HepG2 (cell line): ENCODE measurements around the gene CLTCL1. TPM values are rescaled to one million over a fixed set of nuclear protein-coding genes. Genes with fewer than 3 reads are reported as not detected.

Experiments
- BHLHE40 ChIP-seq: IDR thresholded peaks from 2 replicates; pipeline ENCODE4 v1.6.1; 2011; ENCODE audit warnings: low read length, improper control_type of control experiment
- HDAC1 ChIP-seq: sonication (generic); formaldehyde crosslinking; IDR thresholded peaks from 2 replicates; pipeline ENCODE4 v1.5.1; 2020; ENCODE audit warnings: mild to moderate bottlenecking, missing genetic modification reagents
- HNRNPLL ChIP-seq: fragments of 200-400 bp; formaldehyde crosslinking; IDR thresholded peaks from 2 replicates; pipeline ENCODE4 v1.6.1; 2017; ENCODE audit warnings: mild to moderate bottlenecking, low read depth, low read length; ENCODE audit not compliant: poor library complexity, severe bottlenecking
- ONECUT2 ChIP-seq: sonication (generic); formaldehyde crosslinking; IDR thresholded peaks from 2 replicates; pipeline ENCODE4 v1.4.0; 2020; ENCODE audit warnings: missing genetic modification reagents
- TRIM24 ChIP-seq: sonication (generic); formaldehyde crosslinking; IDR thresholded peaks from 2 replicates; pipeline ENCODE4 v1.8.0; 2022; ENCODE audit warnings: mild to moderate bottlenecking, missing genetic modification reagents
- ZC3H4 ChIP-seq: sonication (generic); formaldehyde crosslinking; IDR thresholded peaks from 2 replicates; pipeline ENCODE4 v1.4.0; 2020; ENCODE audit warnings: missing genetic modification reagents, borderline replicate concordance
- ZMYM3 ChIP-seq: sonication (generic); formaldehyde crosslinking; IDR thresholded peaks from 2 replicates; pipeline ENCODE4 v1.5.1; 2020; ENCODE audit warnings: mild to moderate bottlenecking, missing genetic modification reagents
- ZNF205 ChIP-seq: IDR thresholded peaks from 2 replicates; pipeline ENCODE4 v1.6.1; 2018; ENCODE audit warnings: missing biosample characterization, missing genetic modification reagents
- ZNF232 ChIP-seq: sonication (generic); formaldehyde crosslinking; IDR thresholded peaks from 2 replicates; pipeline ENCODE4 v1.4.0; 2020; ENCODE audit warnings: missing genetic modification reagents, borderline replicate concordance
- ZNF256 ChIP-seq: sonication (generic); formaldehyde crosslinking; conservative IDR thresholded peaks from 2 replicates; pipeline ENCODE4 v1.4.0; 2020; ENCODE audit warnings: missing genetic modification reagents
- ZNF598 ChIP-seq: sonication (generic); formaldehyde crosslinking; IDR thresholded peaks from 2 replicates; pipeline ENCODE4 v1.5.1; 2020; ENCODE audit warnings: mild to moderate bottlenecking, missing genetic modification reagents, borderline replicate concordance
- ZNF609 ChIP-seq: sonication (generic); formaldehyde crosslinking; IDR thresholded peaks from 2 replicates; pipeline ENCODE4 v1.4.0; 2020; ENCODE audit warnings: mild to moderate bottlenecking, missing genetic modification reagents, borderline replicate concordance
- ZNF660 ChIP-seq: sonication (generic); formaldehyde crosslinking; IDR thresholded peaks from 2 replicates; pipeline ENCODE4 v1.5.1; 2020; ENCODE audit warnings: mild to moderate bottlenecking, low read depth, missing genetic modification reagents, borderline replicate concordance
- ZNF687 ChIP-seq: sonication (generic); formaldehyde crosslinking; IDR thresholded peaks from 2 replicates; pipeline ENCODE4 v1.5.1; 2020; ENCODE audit warnings: mild to moderate bottlenecking, missing genetic modification reagents, moderate library complexity
- ZNF747 ChIP-seq: sonication (generic); formaldehyde crosslinking; IDR thresholded peaks from 2 replicates; pipeline ENCODE4 v1.8.1; 2023; ENCODE audit warnings: missing genetic modification reagents, mild to moderate bottlenecking, borderline replicate concordance
- ZSCAN12 ChIP-seq: sonication (generic); formaldehyde crosslinking; IDR thresholded peaks from 2 replicates; pipeline ENCODE4 v1.9.0; 2021; ENCODE audit warnings: mild to moderate bottlenecking, missing genetic modification reagents
- polyA plus RNA-seq, 8 experiments: library from polyadenylated mRNA; depleted of rRNA in 3 of 8; stranded (reverse) in 7 of 8; unstranded in 1 of 8; fragments of >200 nt; fragmentation: Illumina TruSeq in 4 of 8; extraction: Trizol in 4 of 8; gene quantifications; 2 replicates each; pipeline versions ENCODE4 v1.2.1 to v1.2.3, GENCODE V29; 2011 to 2016; ENCODE audit warnings: low read depth in 4 of 8, missing spikeins in 1 of 8, mixed read lengths in 1 of 8; ENCODE audit not compliant: insufficient read depth in 1 of 8
- total RNA-seq, 5 experiments: library from RNA; depleted of rRNA; stranded (reverse); fragments of >200 nt; fragmentation: Illumina TruSeq; extraction: Trizol; gene quantifications; 2 replicates each; pipeline ENCODE4 v1.2.3, GENCODE V29; 2016; ENCODE audit warnings: low read depth in 1 of 5

Gene CLTCL1
- total and polyA plus RNA-seq, 2 of the 13 experiments (the other 11 are each of a cell fraction or from before 2014, with no cell fraction given): 8.1 to 10.9 TPM

GRCh38 chr22:19174106-19175025, 117.2 kb downstream of the CLTCL1 start (continued):
- TF ChIP-seq TRIM24 (CRISPR knock-in tag) (no peak), ZNF687 (CRISPR knock-in tag) (peak; percentile 57), ZSCAN12 (CRISPR knock-in tag) (no peak), ZNF205 (no peak), ZNF256 (CRISPR knock-in tag) (no peak), ZNF660 (CRISPR knock-in tag) (no peak), ZNF609 (no peak), ZC3H4 (CRISPR knock-in tag) (no peak), ZNF598 (no peak), ZMYM3 (CRISPR knock-in tag) (0 out of 2 replicates have a peak, but pooled peaks have one; percentile 16), BHLHE40 (no peak), HNRNPLL (no peak), HDAC1 (no peak), ZNF232 (CRISPR knock-in tag) (no peak), ZNF747 (CRISPR knock-in tag) (peak; percentile 56), ONECUT2 (CRISPR knock-in tag) (no peak)
